Jurkat, Clone E6-1 (cell line): Measurements from ENCODE around the gene NUCKS1. TPM values are rescaled to one million over a fixed set of nuclear protein-coding genes. Genes with fewer than 3 reads are reported as not detected.

Experiments
- DNase-seq: peaks from one replicate; pipeline ENCODE4 v3.0.0-alpha.2; 2011; ENCODE audit warnings: low read depth, low spot score
- H3K4me3 ChIP-seq: 2 replicates; pipeline ENCODE4 v1.5.1; 2011; ENCODE audit warnings: mild to moderate bottlenecking, low read length, control low read depth, moderate library complexity
- polyA plus RNA-seq: library from polyadenylated mRNA; unstranded; fragments of >200 nt; gene quantifications from one replicate; pipeline ENCODE4 v1.2.1, GENCODE V29; 2012; ENCODE audit warnings: missing spikeins; ENCODE audit not compliant: insufficient read length, insufficient read depth

Gene NUCKS1, protein sequence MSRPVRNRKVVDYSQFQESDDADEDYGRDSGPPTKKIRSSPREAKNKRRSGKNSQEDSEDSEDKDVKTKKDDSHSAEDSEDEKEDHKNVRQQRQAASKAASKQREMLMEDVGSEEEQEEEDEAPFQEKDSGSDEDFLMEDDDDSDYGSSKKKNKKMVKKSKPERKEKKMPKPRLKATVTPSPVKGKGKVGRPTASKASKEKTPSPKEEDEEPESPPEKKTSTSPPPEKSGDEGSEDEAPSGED
- 172 TPM for polyA plus RNA-seq

DNA sequence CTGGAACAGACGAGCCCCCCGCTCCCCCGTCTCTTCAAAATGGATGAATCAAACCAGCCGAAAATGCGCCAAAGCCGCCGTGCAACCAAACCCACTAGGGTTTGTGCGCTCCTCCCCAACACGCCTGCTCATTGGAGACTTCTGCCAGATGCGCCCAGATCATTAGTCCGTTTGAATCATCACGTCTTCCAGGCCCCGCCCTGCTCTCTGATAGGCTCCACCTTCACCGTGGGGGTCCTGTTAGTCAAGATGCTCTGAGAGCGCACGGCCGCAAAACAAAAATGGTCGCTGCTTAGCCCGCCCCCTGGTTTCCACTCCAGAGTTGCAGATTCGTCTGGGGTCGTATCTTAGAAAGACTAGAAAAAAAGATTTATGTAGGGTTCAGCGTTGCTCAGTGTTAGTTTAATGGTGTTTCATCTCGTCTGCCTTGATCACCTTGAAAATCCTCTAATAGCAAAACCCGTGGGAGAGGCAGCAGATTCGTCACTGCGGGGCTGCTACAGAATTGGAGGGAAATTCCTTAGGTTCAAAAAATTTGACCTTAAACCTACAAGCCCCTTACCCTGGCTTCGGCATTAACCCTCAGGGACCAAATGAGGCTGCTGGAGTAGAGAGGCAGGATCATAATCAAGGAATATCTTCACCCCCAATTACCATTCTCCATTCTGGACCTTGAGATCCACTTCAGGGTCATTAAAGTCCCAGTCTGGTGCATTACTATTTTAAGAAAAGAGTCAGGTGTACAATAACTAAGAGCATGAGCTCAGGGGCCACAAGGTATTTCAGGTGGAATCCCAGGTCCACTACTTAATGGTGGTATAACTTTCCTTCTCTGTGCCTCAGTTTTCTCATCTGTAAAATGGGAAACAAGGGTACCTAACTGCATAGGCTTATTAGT, at the start of gene NUCKS1:
TSS of gene NUCKS1 (minus strand) at position 45 of the 898 bp plus-strand sequence. CDS start 209 bp downstream, outside the sequence.
- DNase-seq: peak; percentile 99
- H3K4me3 ChIP-seq: peak within 1 kb of the TSS; percentile 60

DNA sequence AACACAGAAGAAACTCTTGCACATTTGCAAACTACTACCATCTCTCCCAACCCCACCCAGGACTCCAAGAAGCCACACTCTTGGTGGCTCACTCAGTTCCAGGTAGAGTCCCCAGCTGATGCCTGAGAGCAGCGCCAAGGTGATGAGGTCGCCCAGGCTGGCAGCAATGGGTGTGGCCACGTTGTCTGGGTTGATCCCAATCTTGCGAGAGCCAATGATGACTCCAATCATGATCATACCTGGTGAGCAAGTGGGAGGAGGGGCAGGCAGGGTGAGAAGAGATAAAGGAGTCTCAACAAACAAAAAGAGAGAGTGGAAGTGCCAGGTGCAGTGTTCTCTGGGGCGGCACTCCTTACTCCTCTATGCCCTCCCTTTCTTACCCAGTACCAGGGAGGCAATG, 48.6 kb upstream of the NUCKS1 start:
- DNase-seq: no peak

GRCh38 chr1:205797168-205797567, 47.2 kb upstream of the NUCKS1 start:
- no peak overlapping the region for H3K4me3 ChIP-seq
- DNase-seq: no peak

More for the DNA sequence above, 48.6 kb upstream of the NUCKS1 start:
- H3K4me3 ChIP-seq: no peak overlapping the region

DNA sequence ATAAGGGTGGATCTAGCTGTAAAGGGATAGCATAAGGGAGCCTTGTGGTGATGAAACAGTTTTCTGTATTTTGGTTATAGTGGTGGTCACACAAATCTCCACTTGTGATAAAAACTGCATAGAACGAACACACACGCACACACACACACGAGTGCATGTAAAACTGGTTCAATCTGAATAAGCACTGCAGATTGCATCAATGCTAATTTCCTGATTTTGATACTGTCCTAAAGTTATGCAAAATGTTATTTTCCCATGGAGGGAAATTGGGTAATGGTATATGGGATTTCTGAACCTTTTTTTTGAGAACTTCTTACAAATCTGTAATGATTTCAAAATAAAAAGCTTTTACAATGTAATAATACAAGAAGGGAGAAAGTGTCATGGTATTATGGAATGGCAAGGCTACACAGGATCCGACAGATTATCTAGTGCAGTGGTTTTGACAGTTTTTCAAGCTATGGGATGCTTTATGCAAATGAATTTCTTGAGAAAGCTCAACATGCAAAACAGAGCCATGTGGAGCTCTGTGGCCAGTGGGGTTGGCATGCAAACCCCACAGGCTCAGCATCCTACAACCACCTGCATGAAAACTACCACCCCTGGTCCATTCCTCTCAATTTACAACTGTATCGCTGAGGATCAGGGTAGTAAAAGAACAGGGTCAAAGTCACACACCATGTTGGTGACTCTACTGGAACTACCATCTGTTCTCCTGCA, 44.2 kb upstream of the NUCKS1 start:
- no peak for DNase-seq
- H3K4me3 ChIP-seq: no peak overlapping the region

DNA sequence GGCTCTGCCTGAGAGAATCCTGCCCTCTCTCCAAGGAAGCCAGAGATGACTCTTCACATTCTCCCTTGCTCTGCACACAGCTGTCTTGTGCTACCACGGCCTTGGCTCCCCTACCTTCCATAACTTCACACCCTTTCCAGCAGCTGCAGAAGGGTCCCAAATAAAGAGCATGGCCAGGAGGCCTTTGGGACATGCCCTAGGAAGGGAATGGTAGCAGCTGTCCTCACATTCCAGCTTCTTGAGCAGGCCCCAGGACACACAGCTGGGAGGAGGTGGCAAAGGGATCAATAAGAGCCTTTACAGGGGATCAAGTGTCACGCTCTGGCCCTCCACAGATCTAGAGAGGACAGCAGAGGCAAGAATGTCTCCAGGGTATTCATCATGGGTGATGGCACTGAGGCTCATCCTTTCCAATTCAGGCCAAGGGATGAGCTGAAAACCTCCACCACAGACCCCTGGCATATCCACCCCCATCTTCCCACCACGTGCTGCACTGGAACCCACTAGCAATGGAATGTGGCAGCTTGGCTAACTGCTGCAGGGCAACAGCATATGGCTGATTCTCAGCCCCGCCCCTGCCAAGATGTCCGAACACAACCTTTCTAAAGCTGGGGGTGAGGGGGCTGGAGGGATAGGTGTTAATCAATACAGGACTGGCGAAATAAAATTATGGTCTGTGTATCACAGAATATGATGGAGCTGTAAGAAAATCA, 43.1 kb upstream of the NUCKS1 start:
- DNase-seq: no peak
- no peak overlapping the region for H3K4me3 ChIP-seq

- H3K4me3 ChIP-seq: no peak overlapping the region
- no peak for DNase-seq
These were observed 42.5 kb upstream of the NUCKS1 start for GRCh38 chr1:205792481-205792881.

DNA sequence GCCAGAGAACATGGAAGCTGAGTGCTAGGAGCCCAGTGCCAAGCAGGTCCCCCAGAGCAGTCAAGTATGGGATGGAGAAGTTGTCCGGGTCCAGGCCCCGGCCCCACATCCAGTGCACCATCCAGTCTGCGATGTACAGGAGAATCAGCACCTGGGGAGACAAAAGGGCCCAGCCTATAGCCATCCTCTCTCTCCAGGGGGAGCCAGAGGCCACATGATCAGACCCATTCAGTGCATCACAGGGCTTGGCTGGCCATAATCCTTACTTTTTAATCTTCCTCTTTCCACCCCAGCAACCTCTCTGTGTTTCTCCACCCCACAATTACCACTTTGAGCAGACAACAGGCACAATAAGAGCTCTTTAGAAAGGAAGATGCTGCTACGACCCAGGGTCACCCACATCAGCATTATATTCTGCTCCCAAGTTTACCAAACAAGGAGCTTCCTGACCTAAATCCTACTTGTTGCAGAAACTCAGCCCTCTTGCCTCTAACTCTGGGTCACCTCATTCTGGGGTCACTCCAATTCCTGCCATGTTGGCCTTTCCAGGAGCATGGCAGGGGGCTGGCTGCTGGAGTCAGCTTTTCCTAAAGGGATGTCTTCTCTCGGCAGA, 41.7 kb upstream of the NUCKS1 start:
- H3K4me3 ChIP-seq: no peak overlapping the region
- no peak for DNase-seq

DNA sequence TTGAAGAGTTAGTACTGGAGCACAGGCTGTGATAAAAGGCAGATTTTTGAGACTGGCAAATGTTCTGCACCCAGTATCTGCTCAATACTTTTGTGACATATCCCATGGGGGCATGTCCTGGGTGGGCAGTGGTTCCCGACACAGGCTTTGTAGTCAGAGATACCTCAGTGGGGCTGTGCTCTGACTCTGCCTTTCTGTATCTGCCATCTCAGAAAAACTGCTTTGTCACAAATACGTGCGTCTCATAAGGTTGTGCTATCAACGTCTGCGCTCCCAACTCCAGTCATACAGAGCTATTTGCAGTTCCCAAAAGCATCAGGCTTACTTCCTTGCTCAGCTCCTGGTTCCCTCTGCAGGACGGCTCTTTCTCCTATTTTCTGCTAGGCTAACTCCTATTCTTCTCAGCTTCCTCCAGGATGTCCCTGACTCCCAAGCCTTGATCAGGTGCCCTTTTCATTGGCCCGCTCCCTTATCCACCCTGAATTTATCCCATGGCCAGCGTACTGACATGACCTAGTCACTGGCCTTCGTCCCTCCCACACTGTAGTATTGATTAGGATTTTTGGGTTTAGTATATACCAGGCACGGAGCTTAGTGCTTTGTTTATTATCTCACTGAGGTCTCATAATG, 37.4 kb upstream of the NUCKS1 start:
- DNase-seq: no peak
- H3K4me3 ChIP-seq: no peak overlapping the region

GRCh38 chr1:205786601-205787000, 36.6 kb upstream of the NUCKS1 start:
- H3K4me3 ChIP-seq: no peak overlapping the region
- DNase-seq: no peak

- no peak for DNase-seq
- H3K4me3 ChIP-seq: no peak overlapping the region
These were observed 35.5 kb upstream of the NUCKS1 start for GRCh38 chr1:205785446-205785845.

DNA sequence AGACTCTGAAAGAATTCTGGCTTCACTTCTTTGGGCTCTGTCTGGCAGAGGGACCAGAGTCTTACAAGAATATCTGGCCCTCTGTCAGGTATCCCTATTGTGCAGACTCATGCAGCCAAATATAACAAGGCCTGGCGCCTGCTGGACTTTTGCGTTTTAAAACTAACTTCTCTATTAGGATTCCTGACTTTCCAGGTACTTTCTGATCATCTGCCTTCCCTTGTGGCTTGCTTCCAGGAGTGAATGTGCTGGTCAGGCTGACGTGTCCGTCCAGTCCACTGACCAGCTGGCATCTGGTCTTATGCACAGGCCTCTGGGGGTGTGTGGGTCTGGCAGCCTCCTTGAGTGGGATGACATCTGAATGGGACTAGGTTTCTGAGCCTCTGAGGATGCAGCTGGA, 33.9 kb upstream of the NUCKS1 start:
- H3K4me3 ChIP-seq: no peak overlapping the region
- DNase-seq: no peak

DNA sequence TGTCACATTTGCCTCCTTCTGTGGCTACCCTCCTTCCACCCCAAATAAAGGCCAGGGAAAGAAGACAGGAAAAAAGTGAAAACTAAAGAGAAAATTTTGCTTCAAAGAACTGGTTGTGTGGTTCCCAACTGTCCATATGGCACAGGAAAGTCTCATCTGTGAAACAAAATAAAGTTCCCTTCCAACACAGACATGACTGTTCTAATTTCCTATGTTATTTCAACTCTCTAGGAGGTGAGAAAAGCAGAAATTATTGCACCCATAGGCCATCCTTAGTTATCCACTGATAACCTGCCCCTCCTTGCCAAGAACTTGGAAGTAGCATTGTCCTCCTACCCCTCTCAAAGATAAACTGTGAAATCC, 33.4 kb upstream of the NUCKS1 start:
- no peak overlapping the region for H3K4me3 ChIP-seq

DNA sequence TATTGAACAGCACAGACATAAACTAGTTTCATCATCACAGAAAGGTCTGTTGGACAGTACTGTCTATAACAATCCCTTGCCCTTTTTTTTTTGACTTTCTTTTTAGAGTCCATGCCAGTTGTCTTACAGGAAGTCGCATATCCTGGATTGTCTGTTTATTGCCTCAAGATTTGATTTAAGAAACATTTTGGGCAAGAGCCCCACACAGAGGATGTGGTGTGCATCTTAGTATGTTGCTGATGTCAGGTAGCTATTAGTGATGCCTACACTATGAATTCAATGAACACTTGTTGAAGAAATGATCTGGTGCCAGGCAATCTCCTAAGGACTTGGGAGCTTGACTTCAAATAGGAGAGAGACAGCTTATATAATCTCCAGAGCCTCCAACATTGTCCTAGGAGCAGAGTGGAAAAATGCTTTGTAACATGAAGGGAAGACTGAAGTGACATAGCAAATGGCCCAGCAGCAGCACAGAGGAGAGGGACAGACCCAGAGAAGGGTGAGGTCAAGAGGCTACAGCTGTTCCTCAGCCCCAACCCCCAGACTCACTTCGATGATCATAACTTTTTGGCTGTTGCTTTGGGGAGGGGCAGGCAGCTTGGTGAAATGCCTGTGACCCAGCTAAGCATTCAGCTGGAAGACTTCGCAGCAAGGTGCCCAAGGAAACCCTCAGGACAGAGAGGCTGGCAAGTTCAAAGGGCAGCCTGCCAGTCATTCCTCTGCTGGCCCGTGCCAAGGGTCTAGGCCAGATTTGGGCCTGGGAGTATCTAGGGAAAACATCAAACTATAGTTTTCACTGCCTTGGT, 32.8 kb upstream of the NUCKS1 start:
- peak; percentile 66 for DNase-seq
- no peak overlapping the region for H3K4me3 ChIP-seq

More for the DNA sequence above, 33.4 kb upstream of the NUCKS1 start:
- no peak for DNase-seq

DNA sequence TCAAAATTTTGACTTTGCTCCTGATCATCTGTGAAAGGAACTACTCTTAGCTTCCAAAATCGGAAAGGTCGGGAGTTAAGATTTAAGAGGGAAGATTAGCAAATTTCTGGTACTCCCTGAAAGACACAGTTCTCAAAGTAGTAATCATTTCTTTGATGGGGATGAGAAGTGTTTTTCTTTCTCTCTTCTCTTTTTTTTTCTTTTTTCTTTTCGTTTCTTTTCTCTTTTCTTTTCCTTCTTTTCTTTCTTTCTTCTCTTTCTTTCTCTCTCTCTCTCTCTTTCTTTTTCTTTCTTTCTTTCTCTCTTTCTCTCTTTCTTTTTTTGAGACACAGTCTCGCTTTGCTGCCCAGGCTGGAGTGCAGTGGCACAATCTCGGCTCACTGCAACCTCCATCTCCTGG, 30.4 kb upstream of the NUCKS1 start:
- no peak overlapping the region for H3K4me3 ChIP-seq
- no peak for DNase-seq

GRCh38 chr1:205777994-205778393, 28.0 kb upstream of the NUCKS1 start:
- H3K4me3 ChIP-seq: no peak overlapping the region

GRCh38 chr1:205775717-205776056, 25.7 kb upstream of the NUCKS1 start:
- peak overlapping the region; percentile 82 for H3K4me3 ChIP-seq
- DNase-seq: no peak

More at GRCh38 chr1:205777994-205778393, 28.0 kb upstream of the NUCKS1 start:
- no peak for DNase-seq

DNA sequence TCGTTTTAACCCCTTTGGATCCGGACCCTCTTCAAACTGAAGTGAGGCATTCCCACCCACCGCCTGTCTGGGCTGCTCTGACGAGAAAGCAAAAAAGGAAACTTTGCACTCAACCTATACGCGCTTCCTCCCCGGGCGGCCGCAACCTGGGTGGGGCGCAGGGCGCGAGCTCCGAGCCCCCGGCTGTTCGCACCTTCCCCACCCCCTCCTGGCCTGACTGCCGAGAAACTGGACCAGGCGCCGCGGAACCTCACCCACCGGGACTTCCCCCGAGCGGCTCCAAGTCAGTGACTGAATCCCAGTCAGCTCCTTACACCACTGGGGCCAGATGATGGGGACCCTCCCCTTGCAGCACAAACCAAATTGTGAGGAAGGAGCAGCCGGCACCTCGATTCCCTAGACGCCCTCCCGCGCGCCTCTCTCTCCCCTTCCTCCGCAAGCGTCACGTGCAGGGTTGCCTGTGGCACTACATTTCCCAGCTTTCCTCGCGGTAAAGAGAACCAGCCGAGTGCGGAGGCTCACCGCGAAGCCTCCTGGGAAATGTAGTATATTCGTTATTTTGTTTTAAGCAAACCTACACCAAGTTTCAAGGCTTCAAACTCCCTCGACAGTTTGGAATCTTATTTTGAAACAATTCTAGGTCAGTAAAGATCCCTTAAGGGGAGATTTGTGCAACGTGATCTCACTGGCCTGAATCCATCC, 25.2 kb upstream of the NUCKS1 start, which contains the start of gene RAB29:
TSS of gene RAB29 (minus strand) at position 468 of the 702 bp plus-strand sequence. CDS start 526 bp downstream, outside the sequence.
- DNase-seq: peak; percentile 87
- H3K4me3 ChIP-seq: peak within 1 kb of the TSS; percentile 82
